Stimulated activated CD4-positive, alpha-beta T cell treated with anti-CD3 and anti-CD28 coated beads, TNF-alpha, amount 100 ng/mL, for 1 hour (primary cell): ENCODE measurements around the gene AHNAK2.

Experiments
- DNase-seq, 3 donors: peaks; one replicate each; pipeline ENCODE4 v3.0.0-alpha.2; 2020; ENCODE audit warnings: low read depth in 3 of 3, low spot score in 1 of 3

Gene AHNAK2

DNA sequence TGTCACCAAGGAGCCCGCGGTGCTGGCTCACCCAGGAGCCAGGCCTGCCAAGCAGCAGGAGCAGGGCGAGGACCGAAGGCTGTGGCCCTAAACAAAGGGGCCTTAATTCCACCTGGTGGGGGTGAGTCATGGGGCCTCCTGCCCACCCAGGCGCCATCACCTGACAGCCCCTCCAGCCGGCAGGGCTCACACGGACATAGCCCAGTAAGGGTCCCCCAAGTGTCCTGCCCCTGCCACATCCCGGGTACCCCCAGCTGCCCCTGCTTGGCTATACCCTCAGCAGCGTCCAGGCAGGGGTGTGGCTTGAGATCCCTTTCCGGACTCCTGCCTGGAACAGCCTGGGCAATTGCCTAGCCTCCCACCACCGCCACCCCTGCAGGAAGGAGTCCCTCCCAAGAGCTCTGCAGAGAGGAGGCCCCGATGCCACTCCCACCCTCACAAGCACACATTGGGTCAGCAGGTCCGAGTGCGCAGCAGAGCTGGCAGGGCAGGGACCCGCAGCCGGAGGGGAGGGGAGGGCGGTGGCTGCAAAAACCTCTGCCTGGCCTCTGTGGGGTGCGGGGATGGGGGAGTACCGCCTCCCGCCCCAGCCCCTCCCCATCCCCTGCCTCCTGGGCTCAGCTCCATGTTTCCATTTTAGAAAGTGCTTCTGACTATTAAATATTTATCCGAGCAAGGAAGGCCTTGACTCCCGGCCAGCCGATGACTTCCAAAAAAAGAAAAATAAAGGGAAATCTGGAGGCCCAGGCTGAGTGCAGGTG lies 4.6 kb downstream of the AHNAK2 start:
- DNase-seq, result no peak

DNA sequence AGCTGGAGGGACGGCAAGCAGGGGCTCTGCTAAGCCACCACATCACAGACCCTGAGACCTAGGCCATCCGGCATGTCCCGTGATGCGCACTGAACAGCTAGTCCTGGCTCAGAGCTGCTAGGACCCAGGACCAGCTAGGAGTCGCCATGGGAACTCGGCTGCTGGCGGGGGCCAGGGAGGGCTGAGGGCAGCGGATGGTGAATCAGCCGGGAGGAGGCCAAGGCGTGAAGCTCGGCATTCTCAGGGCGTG lies 5.1 kb downstream of the AHNAK2 start:
- DNase-seq, result no peak

DNA sequence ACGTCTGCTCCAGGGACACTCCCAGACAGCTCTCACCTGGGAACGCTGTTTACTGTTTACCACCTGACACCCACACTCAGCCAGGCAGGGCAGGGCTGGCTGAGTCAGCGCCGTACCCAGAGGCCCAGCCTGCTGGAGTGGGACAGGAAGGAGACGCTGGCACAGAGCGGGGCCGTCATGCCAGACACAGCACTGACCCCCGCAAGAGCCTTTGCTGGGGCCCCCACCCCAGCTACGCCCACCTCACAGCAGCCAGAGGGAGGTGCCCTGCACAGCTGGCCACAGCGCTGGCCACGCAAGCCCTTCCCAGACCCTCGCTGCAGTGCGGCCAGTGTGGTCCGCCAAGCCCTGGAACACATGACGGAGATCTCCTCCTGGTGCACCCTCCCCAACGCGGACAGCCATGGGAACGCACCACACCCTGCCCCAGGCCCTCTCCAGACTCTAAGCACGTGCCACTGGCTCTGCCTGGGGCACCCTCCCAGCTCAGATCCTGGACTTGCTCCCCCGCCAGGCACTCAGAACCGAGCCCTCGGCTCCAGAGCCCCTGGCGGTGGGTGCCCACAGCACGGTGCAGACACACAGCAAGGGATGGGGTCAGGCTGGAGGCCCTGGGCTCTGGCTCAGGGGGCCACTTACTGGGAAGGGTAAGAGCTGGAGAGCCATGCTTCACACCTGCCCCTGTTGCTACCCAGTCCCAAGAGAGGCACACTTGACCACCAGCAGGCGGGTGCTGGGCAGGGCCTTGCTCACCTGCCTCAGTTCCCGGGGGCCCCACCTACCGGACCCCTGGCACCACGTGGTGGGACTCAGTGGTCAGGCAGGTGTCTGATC lies 5.7 kb downstream of the AHNAK2 start:
- DNase-seq, result no peak

DNA sequence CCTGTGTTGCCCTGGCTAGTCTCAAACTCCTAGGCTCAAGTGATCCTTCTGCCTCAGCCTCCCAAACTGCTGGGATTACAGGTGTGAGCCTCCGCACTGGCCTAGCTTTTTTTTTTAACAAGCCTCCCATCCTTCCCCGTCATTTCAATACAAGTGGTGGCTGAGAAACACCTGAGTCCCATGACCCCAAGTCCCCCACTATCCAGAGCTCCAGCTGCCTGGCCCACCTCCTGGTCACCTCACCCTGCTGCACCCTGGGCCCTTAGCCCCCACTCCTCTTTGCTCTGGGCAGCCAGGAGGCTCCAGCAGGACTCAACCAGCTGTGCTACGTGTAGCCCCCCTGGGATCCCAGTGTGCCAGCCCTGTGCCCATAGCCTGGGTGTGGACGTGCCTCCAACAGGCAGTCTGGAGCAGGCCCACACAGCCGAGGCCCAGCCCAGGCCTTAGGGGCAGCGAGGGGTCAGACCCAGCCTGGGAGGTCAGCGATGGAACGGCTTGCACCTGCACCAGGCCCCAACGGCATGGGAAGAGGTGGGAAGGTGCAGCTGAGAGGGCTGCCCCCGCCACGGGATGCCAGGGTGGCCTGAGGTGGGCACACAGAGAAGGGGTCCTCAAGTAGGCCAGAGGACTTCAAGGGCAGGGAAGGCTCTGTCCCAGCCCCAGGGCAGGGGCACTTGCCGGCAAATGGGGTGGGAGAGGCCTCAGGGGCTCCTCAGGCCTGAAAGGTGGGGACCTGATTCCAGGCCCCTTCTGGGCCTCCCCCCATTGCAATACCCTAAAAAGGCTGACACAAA lies 6.5 kb downstream of the AHNAK2 start:
- no peak for DNase-seq

GRCh38 chr14:104970231-104971068 lies 7.7 kb downstream of the AHNAK2 start:
- DNase-seq, result no peak

DNA sequence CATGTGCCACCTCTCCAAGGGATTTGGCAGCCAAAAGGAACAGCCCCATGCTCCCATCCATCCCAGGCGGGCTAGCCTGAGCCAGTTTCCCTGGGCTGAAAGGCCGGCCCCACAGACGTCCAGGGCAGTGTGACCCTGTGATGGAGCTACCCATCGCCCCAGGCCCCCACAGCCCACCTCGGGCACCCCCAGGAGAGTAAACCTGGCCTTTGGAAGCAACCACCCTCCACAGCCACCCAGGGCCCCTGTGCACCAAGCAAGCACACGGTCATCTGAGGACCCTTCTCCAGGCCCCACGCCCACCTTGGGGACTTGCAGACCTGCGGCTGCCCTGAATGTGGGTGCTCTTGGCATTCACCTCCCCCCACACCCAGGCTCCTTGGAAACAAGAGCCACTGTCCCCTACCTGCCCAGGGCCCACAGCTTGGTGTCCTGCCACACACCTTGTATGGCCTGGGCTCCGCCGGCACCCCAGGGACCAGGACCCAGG lies 8.4 kb downstream of the AHNAK2 start:
- no peak for DNase-seq

GRCh38 chr14:104968541-104969401 lies 9.4 kb downstream of the AHNAK2 start:
- DNase-seq, result no peak

- no peak for DNase-seq
Measured at GRCh38 chr14:104968153-104968527, 10.0 kb downstream of the AHNAK2 start.

- DNase-seq, result no peak
Measured at GRCh38 chr14:104967386-104968152, 10.6 kb downstream of the AHNAK2 start.

- DNase-seq, result no peak
Measured at GRCh38 chr14:104966981-104967385, 11.2 kb downstream of the AHNAK2 start.

GRCh38 chr14:104966261-104966865 lies 11.8 kb downstream of the AHNAK2 start:
- no peak for DNase-seq

- no peak for DNase-seq
Measured at GRCh38 chr14:104965561-104966231, 12.5 kb downstream of the AHNAK2 start.

- no peak for DNase-seq
Measured at GRCh38 chr14:104964546-104964945, 13.6 kb downstream of the AHNAK2 start.

DNA sequence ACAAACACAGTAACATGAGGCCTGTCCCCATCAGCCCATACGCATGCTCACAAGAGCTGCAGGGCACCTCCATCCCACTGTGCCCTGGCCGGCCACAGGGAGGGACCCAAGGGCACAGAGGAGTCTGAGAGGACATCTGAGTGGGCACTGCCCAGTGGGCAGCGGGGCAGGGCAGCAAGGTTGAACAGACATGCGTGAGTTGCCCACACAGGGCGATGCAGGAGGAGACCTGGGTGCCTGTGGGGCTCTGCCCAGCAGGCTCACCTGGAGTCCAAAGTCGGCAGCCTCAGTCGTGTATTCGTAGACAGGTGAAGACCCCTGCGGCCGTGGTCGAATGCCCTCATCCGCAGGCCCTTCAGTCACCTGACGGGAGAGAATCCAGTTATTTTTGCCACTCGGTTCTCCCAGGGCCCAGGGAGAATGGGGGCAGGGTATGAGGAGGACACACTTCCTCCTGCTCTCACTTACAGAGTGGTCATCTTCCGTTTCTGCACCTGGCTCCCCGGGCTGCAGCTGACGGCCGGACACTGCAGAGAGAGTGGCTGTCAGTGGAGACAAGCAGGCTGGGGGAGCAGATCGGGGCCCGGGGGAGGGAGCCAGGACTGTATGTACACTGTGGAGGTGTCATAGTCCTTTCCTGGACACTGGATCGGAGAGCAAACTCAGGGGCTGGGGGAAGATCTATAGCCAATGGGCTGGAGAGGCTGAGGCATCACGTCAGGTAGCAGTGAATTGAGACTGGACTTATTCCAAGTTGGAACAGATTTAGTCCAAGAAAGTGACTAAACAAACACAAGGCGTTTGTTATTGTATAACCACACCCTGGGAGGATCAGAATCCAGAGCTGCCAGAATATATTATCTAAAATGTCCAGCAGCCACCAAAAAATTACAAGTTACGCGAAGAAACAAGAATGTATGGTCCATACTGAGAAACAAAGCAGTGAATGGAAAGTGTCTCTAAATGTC lies 20.7 kb downstream of the AHNAK2 start:
- no peak for DNase-seq

DNA sequence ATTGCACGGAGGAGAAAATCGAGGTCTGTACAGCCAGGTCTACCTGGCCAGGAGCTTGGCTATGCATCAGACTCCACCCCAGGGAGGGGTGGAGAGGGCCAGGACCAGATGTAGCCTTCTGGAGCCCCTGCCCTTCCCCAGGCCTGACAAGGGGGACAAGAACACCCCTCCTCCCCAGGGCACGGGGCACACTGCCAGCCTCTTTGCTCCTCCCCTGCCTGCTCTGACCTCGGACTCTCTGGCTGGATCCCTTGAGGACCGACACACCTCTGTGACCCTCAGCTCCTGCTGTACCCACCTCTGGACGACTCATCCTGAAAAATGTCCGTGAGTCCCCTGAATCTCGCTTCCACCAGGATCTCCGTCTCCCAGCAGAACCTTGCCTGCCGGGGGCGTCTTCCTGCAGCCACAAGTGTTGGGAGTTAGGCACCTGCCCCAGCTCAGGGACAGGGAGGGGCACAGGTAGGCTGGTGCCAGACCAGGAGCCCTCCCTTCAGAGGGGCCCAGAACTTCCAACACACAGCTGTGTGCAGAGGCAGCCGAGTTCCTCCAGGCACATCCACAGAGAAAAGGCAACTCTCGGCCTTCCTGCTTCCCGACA lies 21.8 kb downstream of the AHNAK2 start:
- DNase-seq, result no peak

DNA sequence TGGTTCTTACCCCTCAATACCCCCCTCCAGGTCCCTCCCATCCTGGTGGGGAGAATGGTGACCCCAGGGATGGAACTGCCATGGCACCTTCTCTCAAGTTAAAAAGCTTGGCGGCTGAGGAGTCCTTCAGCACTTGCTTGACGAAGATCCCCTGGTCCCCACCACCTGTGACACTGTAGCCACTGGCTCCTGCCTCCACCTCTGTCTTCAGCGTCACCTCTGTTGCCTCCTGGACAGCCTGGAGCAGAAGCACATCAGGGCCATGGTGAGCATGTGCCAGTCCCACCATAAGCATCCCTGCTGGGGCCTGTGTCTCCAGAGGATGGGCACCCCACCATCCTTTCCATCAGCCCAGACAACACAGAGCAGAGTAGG lies 22.8 kb downstream of the AHNAK2 start:
- DNase-seq, result no peak
